Breast epithelium (tissue), 4 donors: ENCODE data around the gene ROMO1. TPM values are rescaled to one million over a fixed set of nuclear protein-coding genes. Genes with fewer than 3 reads are reported as not detected.
"Not testable (repeated sequence)": the region's sequence is repeated elsewhere in the genome, so short reads cannot be mapped to it uniquely, and the experiment has no call there.

ENCODE experiments used
- DNase-seq, 2 donors: peaks; one replicate each; pipeline ENCODE4 v3.0.0-alpha.2; 2019; ENCODE audit warnings: low spot score in 2 of 2
- H3K27ac ChIP-seq, 2 donors: fragments of 200-600 bp; sonication (generic) in 1 of 2; one replicate each; pipeline ENCODE4 v1.5.1; 2016 to 2019; ENCODE audit warnings: mild to moderate bottlenecking in 1 of 2
- H3K27me3 ChIP-seq, 2 donors: fragments of 200-600 bp; sonication (generic) in 1 of 2; one replicate each; pipeline versions ENCODE4 v1.5.1 to v1.6.0; 2017 to 2019; ENCODE audit warnings: control low read depth in 1 of 2, mild to moderate bottlenecking in 1 of 2
- H3K36me3 ChIP-seq: fragments of 200-600 bp; one replicate; pipeline ENCODE4 v1.5.1; 2019
- H3K4me1 ChIP-seq, 2 donors: fragments of 200-600 bp; sonication (generic); one replicate each; pipeline ENCODE4 v1.5.1; 2016 to 2019; ENCODE audit warnings: control low read depth in 1 of 2
- H3K4me3 ChIP-seq, 3 donors: fragments of 200-600 bp; sonication (generic); 1 replicate in 2 of 3; 2 replicates in 1 of 3; pipeline ENCODE4 v1.5.1; 2016 to 2019; ENCODE audit warnings: mild to moderate bottlenecking in 3 of 3, moderate library complexity in 2 of 3
- H3K9me3 ChIP-seq, 2 donors: fragments of 200-600 bp; sonication (generic) in 1 of 2; one replicate each; pipeline ENCODE4 v1.5.1; 2016 to 2019; ENCODE audit warnings: control low read depth in 1 of 2
- POLR2A ChIP-seq: fragments of 450-650 bp; IDR thresholded peaks from one replicate; pipeline ENCODE4 v1.6.1; 2016; ENCODE audit warnings: antibody characterized with exemption, mild to moderate bottlenecking, moderate library complexity
- POLR2AphosphoS5 ChIP-seq, 3 donors: sonication (generic); formaldehyde crosslinking; IDR thresholded peaks; one replicate each; pipeline ENCODE4 v1.6.1; 2017; ENCODE audit warnings: antibody characterized with exemption in 3 of 3
- intact Hi-C: fragments of 100-400 bp; cut with DNase I; formaldehyde crosslinking; loops from one replicate; pipeline ENCODE4 v1.15.1; 2023; ENCODE audit warnings: low total_unique reads
- total RNA-seq, 3 donors: library from RNA; depleted of rRNA; stranded (reverse); fragments of >200 nt; gene quantifications; one replicate each; pipeline ENCODE4 v1.1.0, GENCODE V29; 2016
- TF ChIP-seq, protein P1 (sequence below), 3 donors: fragments of 450-650 bp; IDR thresholded peaks; one replicate each; pipeline ENCODE4 v1.5.1; 2016 to 2017; ENCODE audit warnings: antibody characterized with exemption in 3 of 3, mild to moderate bottlenecking in 3 of 3, moderate library complexity in 3 of 3

Gene ROMO1
- total RNA-seq, 3 donors from 2014 or later = 231 to 348 (median 306) TPM

GRCh38 chr20:35739294-35740163 is 40.3 kb downstream of the ROMO1 start:
- peak overlapping the region; percentile 0 to 100 for H3K27ac ChIP-seq
- no peaks in the 10 kb centered on the region for H3K27me3 ChIP-seq
- TF ChIP-seq POLR2A (no peak), POLR2AphosphoS5 (IDR thresholded peaks at IDR 0.05) (peak in 1 of 3 donors; percentile 19)
- DNase-seq = no peak
- intact Hi-C loops = loop anchor here (5.0 kb wide), 1 partner anchor 273 kb away; no protein-coding TSS in a partner anchor
- H3K9me3 ChIP-seq = no peaks in the 10 kb centered on the region
- peak overlapping the region; percentile 79 to 87 (median 86) for H3K4me3 ChIP-seq
- peaks cover 2 to 18% of the 10 kb centered on the region in 2 donors for H3K4me1 ChIP-seq
- peaks cover 9% of the 10 kb centered on the region for H3K36me3 ChIP-seq

DNA sequence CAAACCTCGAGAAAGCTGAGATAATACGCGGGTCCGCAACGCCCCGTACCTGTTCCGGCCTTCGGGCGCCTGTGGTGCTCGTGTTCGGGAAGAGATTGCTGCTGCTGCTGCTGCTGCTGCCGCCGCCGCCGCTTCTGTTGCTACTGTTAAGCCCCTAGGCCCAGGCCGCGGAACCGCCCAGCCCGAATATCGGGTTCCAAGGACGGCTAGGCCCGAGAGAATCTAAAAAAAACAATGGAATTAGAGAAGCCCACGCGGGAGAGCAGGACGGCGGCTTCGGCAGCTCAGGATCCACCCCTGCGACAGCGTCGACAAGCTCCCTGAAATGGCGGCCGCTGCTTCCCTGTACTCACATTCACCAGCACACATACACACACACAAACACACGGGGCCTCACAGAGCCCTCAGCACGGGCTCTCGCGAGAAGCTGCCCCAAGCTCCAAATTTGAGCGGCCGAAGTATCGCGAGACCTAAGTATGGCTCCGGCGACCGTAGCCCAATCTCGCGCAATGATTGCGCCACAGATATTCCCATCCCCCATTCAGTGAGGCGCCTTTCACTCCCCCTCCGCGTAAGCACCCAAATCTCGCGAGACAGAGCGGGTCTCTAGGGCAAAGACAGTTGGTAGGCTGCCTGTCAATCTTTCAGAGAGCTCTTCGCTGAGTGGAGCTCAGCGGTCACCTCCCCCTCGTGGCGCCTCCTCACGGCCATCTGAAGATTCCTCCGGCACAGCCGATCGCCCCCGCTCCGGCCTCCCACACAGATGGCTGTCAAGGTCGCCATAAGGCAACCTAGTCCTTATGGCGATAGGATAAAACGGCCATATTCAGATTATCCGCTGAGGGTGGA is 42.9 kb downstream of the ROMO1 start, which contains the start of gene RBM39:
RBM39 (minus strand) TSS at position 369 of the 849 bp plus-strand sequence. CDS start 1,386 bp downstream, outside the sequence.
- intact Hi-C loops = no loop called here
- TF ChIP-seq POLR2A = peak; percentile 96
- TF ChIP-seq POLR2AphosphoS5 (IDR thresholded peaks at IDR 0.05) = peak; percentile 97 to 99 (median 97)
- TF ChIP-seq, protein P1, sequence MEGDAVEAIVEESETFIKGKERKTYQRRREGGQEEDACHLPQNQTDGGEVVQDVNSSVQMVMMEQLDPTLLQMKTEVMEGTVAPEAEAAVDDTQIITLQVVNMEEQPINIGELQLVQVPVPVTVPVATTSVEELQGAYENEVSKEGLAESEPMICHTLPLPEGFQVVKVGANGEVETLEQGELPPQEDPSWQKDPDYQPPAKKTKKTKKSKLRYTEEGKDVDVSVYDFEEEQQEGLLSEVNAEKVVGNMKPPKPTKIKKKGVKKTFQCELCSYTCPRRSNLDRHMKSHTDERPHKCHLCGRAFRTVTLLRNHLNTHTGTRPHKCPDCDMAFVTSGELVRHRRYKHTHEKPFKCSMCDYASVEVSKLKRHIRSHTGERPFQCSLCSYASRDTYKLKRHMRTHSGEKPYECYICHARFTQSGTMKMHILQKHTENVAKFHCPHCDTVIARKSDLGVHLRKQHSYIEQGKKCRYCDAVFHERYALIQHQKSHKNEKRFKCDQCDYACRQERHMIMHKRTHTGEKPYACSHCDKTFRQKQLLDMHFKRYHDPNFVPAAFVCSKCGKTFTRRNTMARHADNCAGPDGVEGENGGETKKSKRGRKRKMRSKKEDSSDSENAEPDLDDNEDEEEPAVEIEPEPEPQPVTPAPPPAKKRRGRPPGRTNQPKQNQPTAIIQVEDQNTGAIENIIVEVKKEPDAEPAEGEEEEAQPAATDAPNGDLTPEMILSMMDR (IDR thresholded peaks at IDR 0.05) = peak; percentile 57 to 61 (median 58)

GRCh38 chr20:35742741-35743523 is 43.7 kb downstream of the ROMO1 start:
- peaks cover 0 to 7% of the 10 kb centered on the region in 2 donors for H3K4me1 ChIP-seq
- DNase-seq = no peak
- TF ChIP-seq POLR2A = no peak
- no peak for TF ChIP-seq POLR2AphosphoS5 (IDR thresholded peaks at IDR 0.05)
- TF ChIP-seq, protein P1 (IDR thresholded peaks at IDR 0.05) = peak in 1 of 3 donors; percentile 4
- peak overlapping the region; percentile 99 to 100 for H3K27ac ChIP-seq
- intact Hi-C loops = no loop called here
- no peaks in the 10 kb centered on the region for H3K27me3 ChIP-seq
- H3K9me3 ChIP-seq = no peaks in the 10 kb centered on the region
- peak overlapping the region; percentile 79 to 87 (median 86) for H3K4me3 ChIP-seq
- peaks cover 9% of the 10 kb centered on the region for H3K36me3 ChIP-seq

More for the DNA sequence above, 42.9 kb downstream of the ROMO1 start, which contains the start of gene RBM39:
- no peaks in the 10 kb centered on the region for H3K27me3 ChIP-seq
- DNase-seq = peak; percentile 100
- H3K4me1 ChIP-seq = peaks cover 0 to 7% of the 10 kb centered on the region in 2 donors
- no peaks in the 10 kb centered on the region for H3K9me3 ChIP-seq
- H3K27ac ChIP-seq = peak within 1 kb of the TSS; percentile 99 to 100
- H3K4me3 ChIP-seq = peak within 1 kb of the TSS; percentile 79 to 87 (median 86)
- peaks cover 9% of the 10 kb centered on the region for H3K36me3 ChIP-seq

DNA sequence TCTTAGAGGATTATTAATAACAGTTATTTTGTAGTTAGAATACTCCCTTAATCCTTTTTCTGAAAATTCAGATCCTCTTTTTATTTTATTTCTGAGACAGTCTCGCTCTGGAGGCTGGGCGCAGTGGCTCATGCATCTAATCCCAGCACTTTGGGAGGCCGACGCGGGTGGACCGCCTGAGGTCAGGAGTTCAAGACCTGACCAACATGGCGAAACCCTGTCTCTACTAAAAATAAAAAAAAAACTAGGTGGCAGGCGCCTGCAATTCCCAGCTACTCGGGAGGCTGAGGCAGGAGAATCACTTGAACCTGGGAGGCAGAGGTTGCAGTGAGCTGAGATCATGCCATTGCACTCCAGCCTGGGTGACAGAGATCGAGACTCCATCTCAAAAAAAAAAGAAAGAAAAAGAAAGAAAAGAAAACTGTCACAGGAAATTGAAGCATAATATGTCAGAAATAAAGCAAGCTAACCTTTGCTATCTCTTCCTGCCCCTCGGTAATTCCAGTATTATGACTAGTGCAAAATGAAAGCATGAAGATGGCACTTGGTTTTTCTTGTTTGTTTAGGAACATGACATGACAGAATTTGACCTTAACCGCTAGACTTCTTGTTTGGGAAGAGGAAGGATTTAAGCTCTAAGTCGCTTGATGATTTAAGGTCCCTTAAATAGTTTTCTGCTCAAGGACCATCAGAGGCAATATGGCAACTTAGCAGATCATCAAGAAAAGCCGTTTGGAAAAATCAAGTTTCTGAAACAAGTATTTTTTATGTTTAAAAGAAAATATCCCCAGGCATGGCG is 44.7 kb downstream of the ROMO1 start:
- no peaks in the 10 kb centered on the region for H3K4me1 ChIP-seq
- H3K4me3 ChIP-seq = no peak overlapping the region
- DNase-seq = peak in 1 of 2 donors; percentile 17
- intact Hi-C loops = no loop called here
- peaks cover 1% of the 10 kb centered on the region for H3K36me3 ChIP-seq
- no peaks in the 10 kb centered on the region for H3K27me3 ChIP-seq
- peak overlapping the region; percentile 99 to 100 for H3K27ac ChIP-seq
- H3K9me3 ChIP-seq = no peaks in the 10 kb centered on the region
- TF ChIP-seq POLR2A = no peak
- TF ChIP-seq POLR2AphosphoS5 (IDR thresholded peaks at IDR 0.05) = no peak
- TF ChIP-seq, protein P1 (IDR thresholded peaks at IDR 0.05) = no peak

DNA sequence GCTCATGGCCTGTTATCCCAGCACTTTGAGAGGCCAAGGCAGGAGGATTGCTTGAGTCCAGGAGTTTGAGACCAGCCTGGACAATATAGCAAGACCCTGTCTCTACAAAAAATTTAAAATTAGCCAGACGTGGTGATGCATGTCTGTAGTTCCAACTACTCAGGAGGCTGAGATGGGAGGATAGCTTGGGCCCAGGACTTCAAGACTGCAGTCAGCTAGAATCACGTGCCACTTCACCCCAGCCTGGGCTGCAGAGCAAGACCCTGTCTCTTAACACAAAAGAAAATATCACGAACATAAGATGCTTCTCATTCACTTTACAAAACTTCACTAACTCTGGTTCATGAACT is 45.3 kb downstream of the ROMO1 start:
- H3K27ac ChIP-seq, H3K27me3 ChIP-seq, intact Hi-C loops, H3K4me1 ChIP-seq, H3K4me3 ChIP-seq, H3K9me3 ChIP-seq, H3K36me3 ChIP-seq: not testable (repeated sequence)
- DNase-seq = peak in 1 of 2 donors; percentile 15
